NCI-H1092 (cell line): Measurements from ENCODE around the gene MYCN.
"Not testable (repeated sequence)": the region's sequence is repeated elsewhere in the genome, so short reads cannot be mapped to it uniquely, and the experiment has no call there.

Experiments
- DNase-seq: peaks from one replicate; lab custom pipeline; 2025; lab: John Stamatoyannopoulos, UW

Gene MYCN

GRCh38 chr2:15943378-15944280 is 3.3 kb downstream of the MYCN start:
- peak; percentile 25 for DNase-seq

DNA sequence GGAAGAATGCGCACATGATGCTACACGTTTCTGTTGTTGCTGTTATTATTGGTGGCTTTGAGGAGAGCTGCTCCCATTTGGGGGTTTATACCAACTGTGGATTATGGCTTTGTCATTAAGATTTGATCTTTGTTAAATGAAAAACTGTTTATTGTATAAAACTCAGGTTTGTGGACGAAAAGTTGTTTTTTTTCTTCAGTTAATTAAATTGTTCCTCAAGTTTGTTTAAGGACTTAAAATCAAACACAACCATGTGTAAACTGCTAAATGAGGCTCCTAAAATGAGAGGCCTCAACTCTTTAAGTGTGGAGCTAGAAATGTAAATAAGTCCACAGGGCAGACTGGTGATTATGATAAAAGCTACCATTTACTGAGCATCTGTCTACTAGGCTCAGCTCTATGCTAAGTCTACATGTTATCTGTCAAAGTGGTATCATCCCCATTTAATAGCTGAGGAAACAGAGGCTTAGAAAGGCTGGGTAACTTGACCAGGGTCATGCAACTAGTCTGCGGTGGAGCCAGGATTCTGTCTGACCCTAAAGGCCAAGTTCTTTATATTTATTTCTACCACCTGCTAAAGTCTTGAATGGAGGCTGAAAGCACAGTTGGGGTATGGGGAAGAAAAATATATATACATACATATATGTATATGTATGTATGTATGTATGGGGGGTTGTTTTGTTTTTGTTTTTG is 4.1 kb downstream of the MYCN start:
- no peak for DNase-seq

GRCh38 chr2:15945909-15946705 is 5.8 kb downstream of the MYCN start:
- DNase-seq, result no peak

DNA sequence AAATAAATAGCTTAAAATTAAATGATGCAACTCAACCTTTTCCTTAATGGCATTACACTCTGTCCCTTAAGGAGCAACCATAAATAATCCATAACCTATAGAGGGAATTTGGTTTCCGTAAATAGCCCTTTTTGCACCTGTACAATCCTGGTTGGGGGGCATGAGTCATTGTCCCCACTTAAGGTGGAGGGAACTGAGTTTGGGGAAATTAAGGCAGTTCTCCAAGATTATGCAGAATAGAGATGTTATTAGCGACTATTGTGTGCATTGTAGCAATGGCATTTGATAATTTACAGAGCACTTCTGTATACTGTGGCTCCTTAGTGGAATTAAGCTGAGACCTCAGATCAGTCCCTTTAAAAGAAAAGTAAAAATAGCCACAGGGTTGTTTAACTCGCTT is 6.6 kb downstream of the MYCN start:
- DNase-seq, result no peak

DNA sequence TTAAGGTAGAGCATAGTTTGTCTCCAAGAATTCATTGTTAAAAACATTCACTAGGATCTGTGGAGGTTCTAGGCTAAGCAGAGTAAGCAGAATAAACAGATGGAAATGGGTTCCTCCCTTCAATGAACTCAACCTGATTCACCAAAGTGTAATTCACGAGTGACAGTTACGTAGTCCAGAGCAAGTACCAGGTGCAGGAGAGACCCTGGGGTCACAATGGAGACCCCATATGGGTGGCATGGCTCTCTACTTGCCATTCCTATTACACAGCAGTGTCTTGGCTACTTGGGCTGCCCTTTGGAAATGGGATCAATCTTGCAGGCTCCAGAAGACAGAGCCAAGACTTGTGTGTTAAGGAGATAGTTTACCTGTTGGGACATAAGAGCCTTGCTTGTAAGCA is 7.1 kb downstream of the MYCN start:
- DNase-seq, result no peak

GRCh38 chr2:15948704-15948957 is 8.3 kb downstream of the MYCN start:
- no peak for DNase-seq

- DNase-seq, result no peak
Measured at GRCh38 chr2:15949126-15949525, 8.8 kb downstream of the MYCN start.

- DNase-seq, result no peak
Measured at GRCh38 chr2:15949551-15949950, 9.2 kb downstream of the MYCN start.

DNA sequence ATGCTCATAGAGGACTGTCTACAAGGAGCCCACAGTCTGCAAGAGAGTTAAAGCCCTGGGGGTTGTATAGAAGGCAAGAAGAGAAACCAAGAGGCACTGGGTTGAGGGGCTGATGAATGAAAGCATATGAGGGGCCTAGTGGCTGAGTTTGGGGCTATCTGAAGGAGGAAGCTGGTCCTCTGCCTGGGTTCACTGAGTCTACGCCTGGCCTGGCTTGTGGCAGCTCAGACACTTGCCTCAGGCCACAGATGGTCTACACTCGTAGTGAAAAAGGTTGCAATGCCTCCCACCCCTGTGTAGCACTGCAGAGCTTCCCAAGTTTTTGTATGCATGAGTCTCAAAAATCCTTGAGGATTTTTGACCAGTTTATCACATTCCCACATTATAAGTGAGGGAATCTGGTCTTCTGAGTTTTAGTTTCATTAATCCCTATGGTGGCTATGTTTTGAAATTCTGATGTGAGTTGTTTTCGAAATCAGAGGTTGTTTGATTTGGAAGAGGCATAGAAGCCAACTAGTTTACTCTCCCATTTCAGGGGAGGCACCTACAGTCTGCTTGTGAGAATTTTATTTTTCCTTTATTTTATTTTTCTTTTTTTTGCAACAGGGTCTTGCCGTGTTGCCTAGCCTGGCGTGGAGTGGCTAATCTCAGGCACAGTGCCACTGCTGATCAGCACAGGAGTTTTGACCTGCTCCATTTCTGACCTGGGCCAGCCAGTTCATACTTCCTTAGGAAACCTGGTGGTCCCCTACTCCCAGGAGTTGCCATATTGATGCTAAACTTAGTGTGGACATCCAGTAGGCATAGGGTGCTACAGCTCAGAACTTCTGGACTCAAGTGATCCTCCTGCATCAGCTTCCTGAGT is 10.0 kb downstream of the MYCN start:
- DNase-seq, result no peak

DNA sequence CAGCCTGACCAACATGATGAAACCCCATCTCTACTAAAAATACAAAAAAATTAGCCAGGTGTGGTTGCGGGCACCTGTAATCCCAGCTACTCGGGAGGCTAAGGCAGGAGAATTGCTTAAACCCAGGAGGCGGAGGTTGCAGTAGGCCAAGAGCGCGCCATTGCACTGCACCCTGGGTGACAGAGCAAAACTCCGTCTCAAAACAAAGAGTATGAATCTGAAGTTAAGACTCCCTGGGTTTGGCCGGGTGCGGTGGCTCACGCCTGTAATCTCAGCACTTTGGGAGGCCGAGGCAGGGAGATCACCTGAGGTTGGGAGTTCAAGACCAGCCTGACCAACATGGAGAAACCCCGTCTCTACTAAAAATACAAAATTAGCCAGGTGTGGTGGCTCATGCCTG is 11.6 kb downstream of the MYCN start:
- DNase-seq, result not testable (repeated sequence)

- no peak for DNase-seq
Measured at GRCh38 chr2:15952451-15953146, 12.2 kb downstream of the MYCN start.

- no peak for DNase-seq
Measured at GRCh38 chr2:15953147-15953630, 12.8 kb downstream of the MYCN start.

DNA sequence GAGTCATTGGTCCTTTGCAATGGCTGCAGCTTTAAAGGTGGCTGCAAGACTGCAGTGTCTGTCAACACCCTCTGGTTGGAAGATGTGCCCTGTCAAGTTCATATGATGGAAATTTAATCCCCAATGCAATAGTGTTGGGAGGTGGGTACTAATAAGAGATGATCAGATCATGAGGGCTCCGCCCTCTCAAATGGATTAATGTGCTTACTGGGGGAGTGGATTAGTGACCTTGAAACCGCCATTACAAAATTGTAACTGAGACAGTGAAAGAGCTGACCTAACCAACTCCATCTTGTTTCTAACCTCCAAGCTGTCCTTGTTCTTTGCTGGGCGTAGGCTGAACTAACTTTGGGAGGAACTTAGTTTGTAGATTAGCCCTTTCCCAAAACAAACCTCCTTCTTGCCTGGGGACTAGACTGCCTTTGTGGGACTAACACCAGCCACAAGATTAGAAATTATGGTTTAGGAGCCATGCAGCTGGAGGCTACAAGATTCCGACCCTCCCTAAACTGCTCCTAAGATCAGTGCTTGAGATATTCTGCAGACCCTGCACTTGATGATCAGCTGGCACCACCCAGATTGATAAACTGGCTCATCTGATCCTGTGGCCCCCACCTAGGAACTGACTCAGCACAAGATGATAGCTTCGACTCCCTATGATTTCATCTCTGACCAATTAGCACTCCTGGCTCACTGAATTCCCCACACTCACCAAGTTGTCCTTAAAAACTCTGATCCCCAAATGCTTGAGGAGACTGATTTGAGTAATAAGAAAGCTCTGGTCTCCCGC is 13.7 kb downstream of the MYCN start:
- DNase-seq, result no peak

DNA sequence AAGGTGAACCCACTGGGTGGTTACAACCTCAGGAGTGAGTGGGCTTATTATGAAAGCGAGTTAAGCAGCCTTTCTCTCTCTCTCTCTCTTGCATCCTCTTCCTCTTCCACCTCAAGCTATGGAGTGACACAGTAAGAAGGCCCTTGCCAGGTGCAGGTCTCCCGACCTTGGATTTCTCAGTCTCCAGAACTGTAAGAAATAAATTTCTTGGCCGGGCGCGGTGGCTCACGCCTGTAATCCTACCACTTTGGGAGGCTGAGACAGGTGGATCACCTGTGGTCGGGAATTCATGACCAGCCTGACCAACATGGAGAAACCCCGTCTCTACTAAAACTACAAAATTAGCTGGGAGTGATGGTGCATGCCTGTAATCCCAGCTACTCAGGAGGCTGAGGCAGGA is 14.4 kb downstream of the MYCN start:
- no peak for DNase-seq

GRCh38 chr2:15955232-15955988 is 15.1 kb downstream of the MYCN start:
- no peak for DNase-seq

- DNase-seq, result no peak
Measured at GRCh38 chr2:15956230-15956629, 15.9 kb downstream of the MYCN start.

DNA sequence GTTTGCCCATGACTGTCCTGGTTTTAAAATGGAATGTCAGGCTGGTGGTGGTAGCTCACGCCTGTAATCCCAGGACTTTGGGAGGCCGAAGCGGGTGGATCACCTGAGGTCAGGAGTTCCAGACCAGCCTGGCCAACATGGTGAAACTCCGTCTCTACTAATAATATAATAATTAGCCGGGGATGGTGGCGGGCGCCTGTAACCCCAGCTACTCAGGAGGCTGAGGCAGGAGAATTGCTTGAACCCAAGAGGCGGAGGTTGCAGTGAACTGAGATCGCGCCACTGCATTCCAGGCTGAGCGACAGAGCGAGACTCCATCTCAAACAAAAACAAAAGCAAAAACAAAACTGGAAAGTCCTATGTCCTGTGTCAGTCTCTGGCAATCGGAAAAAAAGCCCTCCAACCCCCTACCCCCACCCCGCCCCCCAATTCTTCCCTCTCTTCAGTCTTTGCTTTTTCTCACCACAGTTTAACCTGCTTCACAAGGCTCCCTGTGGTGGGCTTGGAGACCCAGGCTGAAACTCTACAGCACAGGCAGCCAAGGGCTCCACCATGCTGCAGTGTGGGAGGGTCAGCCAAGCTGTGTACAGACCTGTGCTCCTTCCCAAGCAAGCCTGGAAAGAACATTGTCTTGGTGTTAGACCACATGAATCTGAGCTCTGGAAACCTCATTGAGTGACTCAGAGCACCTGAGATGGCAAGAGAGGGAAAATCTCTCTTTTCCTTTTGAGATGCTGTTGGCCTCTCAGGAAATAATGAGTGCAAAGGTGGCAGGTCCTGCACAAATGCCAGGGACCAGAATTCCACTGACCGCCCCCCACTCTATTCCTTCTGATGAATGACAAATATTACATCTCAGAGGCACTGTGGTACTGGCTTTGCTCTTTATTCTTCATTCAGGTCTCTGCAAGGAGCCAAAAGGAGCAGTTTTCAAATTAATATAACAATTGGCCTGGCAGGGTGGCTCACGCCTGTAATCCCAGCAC is 16.7 kb downstream of the MYCN start:
- DNase-seq, result no peak
